Nephron progenitor cell (in vitro differentiated cells): ENCODE results near the gene CDH1.

Experiments
- DNase-seq: peaks from one replicate; pipeline ENCODE4 v3.0.0; 2021
- H3K27ac Mint-ChIP-seq: 2 replicates; pipeline ENCODE4 v1.8.0; 2021; ENCODE audit warnings: mild to moderate bottlenecking, moderate library complexity, mixed read lengths
- H3K27me3 Mint-ChIP-seq: 2 replicates; pipeline ENCODE4 v1.8.0; 2021; ENCODE audit warnings: mild to moderate bottlenecking, low read depth, mixed read lengths; ENCODE audit not compliant: poor library complexity
- H3K36me3 Mint-ChIP-seq: 2 replicates; pipeline ENCODE4 v1.8.0; 2021; ENCODE audit warnings: low read depth, mixed read lengths
- H3K4me1 Mint-ChIP-seq: 2 replicates; pipeline ENCODE4 v1.8.0; 2021; ENCODE audit warnings: mixed read lengths
- H3K4me3 Mint-ChIP-seq: 2 replicates; pipeline ENCODE4 v1.8.0; 2021; ENCODE audit warnings: mild to moderate bottlenecking, moderate library complexity, mixed read lengths
- H3K9me3 Mint-ChIP-seq: 2 replicates; pipeline ENCODE4 v1.8.0; 2021; ENCODE audit warnings: mild to moderate bottlenecking, moderate library complexity, mixed read lengths
- TF ChIP-seq, protein P1 (sequence below): fragments of 200-600 bp; sonication (generic); IDR thresholded peaks from 2 replicates; pipeline ENCODE4 v1.5.0; 2021; ENCODE audit warnings: antibody characterized with exemption

The CDH1 gene

DNA sequence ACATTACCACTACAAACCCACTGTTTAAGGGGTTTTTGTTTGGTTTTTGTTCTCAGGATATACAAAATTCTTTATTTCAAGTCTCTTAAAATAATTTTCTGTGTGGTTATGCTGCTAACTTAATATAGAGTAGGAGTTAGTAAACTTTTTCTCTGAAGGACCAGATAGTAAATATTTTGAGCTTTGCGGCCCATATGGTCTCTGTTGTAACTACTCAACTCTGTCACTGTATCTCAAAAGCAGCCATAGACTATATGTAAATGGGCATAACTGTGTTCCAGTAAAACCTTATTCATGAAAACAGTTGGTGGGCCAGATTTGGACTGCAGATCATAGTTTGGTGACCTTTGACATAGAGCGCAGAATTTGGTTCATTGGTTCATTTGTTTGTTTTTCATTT, 113.4 kb downstream of the CDH1 start:
- Mint-ChIP-seq H3K4me1 (peaks cover 5% of the 10 kb centered on the region), H3K27ac (no peak overlapping the region), H3K27me3 (peaks cover under 1% of the 10 kb centered on the region), H3K4me3 (no peak overlapping the region), H3K9me3 (no peaks in the 10 kb centered on the region), H3K36me3 (peaks cover 4% of the 10 kb centered on the region)
- no peak for DNase-seq
- TF ChIP-seq, protein P1, sequence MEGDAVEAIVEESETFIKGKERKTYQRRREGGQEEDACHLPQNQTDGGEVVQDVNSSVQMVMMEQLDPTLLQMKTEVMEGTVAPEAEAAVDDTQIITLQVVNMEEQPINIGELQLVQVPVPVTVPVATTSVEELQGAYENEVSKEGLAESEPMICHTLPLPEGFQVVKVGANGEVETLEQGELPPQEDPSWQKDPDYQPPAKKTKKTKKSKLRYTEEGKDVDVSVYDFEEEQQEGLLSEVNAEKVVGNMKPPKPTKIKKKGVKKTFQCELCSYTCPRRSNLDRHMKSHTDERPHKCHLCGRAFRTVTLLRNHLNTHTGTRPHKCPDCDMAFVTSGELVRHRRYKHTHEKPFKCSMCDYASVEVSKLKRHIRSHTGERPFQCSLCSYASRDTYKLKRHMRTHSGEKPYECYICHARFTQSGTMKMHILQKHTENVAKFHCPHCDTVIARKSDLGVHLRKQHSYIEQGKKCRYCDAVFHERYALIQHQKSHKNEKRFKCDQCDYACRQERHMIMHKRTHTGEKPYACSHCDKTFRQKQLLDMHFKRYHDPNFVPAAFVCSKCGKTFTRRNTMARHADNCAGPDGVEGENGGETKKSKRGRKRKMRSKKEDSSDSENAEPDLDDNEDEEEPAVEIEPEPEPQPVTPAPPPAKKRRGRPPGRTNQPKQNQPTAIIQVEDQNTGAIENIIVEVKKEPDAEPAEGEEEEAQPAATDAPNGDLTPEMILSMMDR, result no peak

DNA sequence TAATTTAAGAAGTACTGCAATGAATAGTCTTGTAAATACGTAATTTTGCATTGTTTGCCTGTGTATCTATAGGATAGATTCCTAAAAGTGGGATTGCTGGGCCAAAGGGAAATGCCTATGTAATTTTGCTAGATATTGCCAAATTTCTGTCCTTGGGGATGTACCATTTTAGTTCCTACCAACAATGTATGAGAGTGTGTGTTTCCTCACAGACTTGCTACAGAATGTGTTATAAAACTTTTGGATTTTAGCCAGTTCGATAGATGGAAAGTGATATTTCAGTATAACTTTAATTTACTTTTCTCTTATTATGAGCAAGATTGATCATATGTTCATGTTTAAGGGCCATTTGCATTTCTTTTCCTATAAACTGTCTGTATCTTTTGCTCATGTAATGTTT, 114.5 kb downstream of the CDH1 start:
- Mint-ChIP-seq H3K9me3 (peaks cover 6% of the 10 kb centered on the region), H3K4me1 (peaks cover 5% of the 10 kb centered on the region), H3K36me3 (peaks cover 8% of the 10 kb centered on the region), H3K4me3 (no peak overlapping the region), H3K27ac (no peak overlapping the region), H3K27me3 (no peaks in the 10 kb centered on the region)
- TF ChIP-seq, protein P1, result no peak
- no peak for DNase-seq

DNA sequence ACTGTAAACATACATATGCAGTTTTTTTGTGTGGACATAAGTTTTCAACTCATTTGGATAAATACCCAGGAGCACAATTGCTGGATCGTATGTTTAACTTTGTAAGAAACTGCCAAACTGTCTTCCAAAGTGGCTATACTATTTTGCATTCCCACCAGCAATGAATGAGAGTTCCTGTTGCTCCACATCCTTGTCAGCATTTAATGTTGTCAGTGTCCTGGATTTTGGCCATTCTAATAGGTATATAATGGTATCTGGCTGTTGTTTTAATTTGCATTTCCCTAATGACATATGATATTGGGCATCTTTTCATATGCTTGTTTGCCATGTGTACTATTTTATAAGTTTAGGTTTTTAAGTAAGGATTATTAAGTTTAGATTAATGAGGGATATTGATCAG, 120.4 kb downstream of the CDH1 start:
- Mint-ChIP-seq H3K4me1 (peaks cover 6% of the 10 kb centered on the region), H3K4me3 (no peak overlapping the region), H3K27ac (no peak overlapping the region)

DNA sequence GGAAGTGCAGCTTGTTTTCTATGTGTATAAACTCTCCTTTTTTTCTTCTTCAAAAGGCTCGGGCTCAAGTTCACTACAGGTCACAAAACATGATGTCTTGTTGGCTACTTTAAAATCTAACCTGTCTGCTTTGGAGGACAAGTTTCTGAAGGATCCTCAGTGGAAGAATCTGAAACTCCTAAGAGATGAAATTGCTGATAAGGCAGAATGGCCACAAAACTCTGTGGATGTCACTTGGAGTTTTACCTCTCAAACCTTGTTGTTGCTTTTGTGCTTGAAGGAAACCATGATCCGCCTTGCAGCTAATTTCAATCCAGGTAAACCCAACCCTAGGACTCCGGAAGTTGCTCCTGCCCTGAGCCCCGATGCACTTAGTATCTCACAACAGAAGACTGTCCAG, 122.7 kb downstream of the CDH1 start:
- peaks cover 28% of the 10 kb centered on the region for H3K9me3 Mint-ChIP-seq
- no peak for DNase-seq
- no peak overlapping the region for H3K4me3 Mint-ChIP-seq
- peaks cover 6% of the 10 kb centered on the region for H3K4me1 Mint-ChIP-seq
- H3K36me3 Mint-ChIP-seq, result peaks cover 45% of the 10 kb centered on the region
- H3K27me3 Mint-ChIP-seq, result no peaks in the 10 kb centered on the region
- H3K27ac Mint-ChIP-seq, result no peak overlapping the region
- TF ChIP-seq, protein P1, result no peak

More for the DNA sequence above, 120.4 kb downstream of the CDH1 start:
- H3K9me3 Mint-ChIP-seq, result peaks cover 28% of the 10 kb centered on the region
- no peak for DNase-seq
- no peaks in the 10 kb centered on the region for H3K27me3 Mint-ChIP-seq
- peaks cover 25% of the 10 kb centered on the region for H3K36me3 Mint-ChIP-seq
- TF ChIP-seq, protein P1, result no peak

DNA sequence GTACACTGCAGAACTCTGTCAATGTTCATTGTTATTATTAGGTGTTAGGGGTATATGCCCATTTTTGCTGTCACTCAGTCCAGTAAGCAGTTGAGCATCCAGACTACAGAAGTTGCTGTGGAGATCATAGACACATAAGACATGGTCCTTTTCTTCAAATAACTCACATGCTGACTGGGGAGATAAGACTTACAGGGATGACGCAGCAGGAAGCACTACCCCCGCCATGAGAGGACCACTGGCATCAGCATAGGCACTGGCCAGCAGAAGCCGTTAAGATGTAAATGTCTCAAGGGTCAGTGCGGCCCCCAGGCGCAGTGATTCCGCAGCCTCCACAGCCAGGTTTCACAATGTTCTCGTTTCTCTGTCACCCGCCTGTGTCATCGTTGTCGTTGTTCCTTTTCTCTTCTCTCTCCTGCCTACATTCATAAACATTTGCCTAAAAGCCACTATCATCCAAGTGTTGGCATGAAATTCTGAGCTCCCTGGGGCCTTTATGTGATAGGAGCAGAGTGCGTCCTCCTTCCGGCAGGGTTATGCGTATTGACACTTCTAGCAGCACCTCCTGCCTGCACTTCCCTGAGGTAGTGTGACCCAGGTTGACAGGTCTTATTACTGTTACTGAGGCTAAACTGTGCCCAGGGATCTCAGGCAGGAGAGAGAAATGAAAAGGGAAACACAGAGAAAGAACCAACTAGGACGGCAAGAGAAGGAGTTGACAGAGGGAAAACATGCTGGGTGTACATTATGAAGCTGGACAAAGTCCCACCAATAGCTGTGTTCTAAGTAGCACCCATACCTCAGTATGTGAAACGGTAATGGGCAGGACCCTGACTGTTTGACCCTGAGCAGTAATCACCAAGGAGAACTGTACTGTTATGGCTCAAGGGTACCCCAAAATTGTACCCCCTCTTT, 124.1 kb downstream of the CDH1 start:
- H3K4me3 Mint-ChIP-seq, result no peak overlapping the region
- peaks cover 44% of the 10 kb centered on the region for H3K36me3 Mint-ChIP-seq
- TF ChIP-seq, protein P1, result no peak
- H3K27me3 Mint-ChIP-seq, result no peaks in the 10 kb centered on the region
- DNase-seq, result no peak
- peaks cover 24% of the 10 kb centered on the region for H3K9me3 Mint-ChIP-seq
- peaks cover 6% of the 10 kb centered on the region for H3K4me1 Mint-ChIP-seq
- no peak overlapping the region for H3K27ac Mint-ChIP-seq

DNA sequence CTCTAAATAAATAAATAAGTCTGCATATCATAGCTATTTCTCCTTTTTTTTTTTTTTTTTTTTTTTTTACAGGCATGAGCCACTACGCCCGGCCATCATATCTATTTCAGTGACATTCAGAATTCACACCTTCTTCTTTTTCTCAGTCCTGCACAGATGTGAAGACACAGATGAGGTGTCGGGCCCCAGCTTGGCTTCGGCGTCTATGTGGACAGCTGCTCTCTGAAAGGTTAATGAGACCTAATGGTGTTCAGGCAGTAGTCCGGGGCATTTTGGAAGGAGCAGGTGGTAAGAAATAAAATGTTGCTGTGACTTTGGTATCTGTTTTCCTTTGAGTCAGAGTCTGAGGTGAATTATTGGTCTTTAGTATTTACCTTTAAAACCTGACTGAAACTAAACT, 129.8 kb downstream of the CDH1 start:
- DNase-seq, result no peak
- Mint-ChIP-seq H3K27me3 (no peaks in the 10 kb centered on the region), H3K4me3 (no peak overlapping the region), H3K36me3 (peaks cover 41% of the 10 kb centered on the region), H3K9me3 (no peaks in the 10 kb centered on the region), H3K4me1 (no peaks in the 10 kb centered on the region), H3K27ac (no peak overlapping the region)
- TF ChIP-seq, protein P1, result no peak
